Activated naive CD4-positive, alpha-beta T cell treated with anti-CD3 and anti-CD28 coated beads, Interleukin-2, amount 50 U/mL, for 72 hours (primary cell): ENCODE data around the gene RNH1. TPM values are rescaled to one million over a fixed set of nuclear protein-coding genes. Genes with fewer than 3 reads are reported as not detected.

Experiments used
- ATAC-seq, 2 donors: fragments of 150-1000 bp; cut with Tn5 transposase; 2 replicates each; pipeline ENCODE4 v1.10.0; 2021; ENCODE audit warnings: mild to moderate bottlenecking in 2 of 2, moderate library complexity in 2 of 2
- DNase-seq, 2 donors: peaks; one replicate each; pipeline ENCODE4 v3.0.0; 2021 to 2022; ENCODE audit warnings: low spot score in 2 of 2
- H3K27ac Mint-ChIP-seq, 2 donors: one replicate each; pipeline ENCODE4 v1.8.0; 2022; ENCODE audit warnings: mild to moderate bottlenecking in 2 of 2, mixed read lengths in 2 of 2
- H3K36me3 Mint-ChIP-seq, 2 donors: one replicate each; pipeline ENCODE4 v1.8.0; 2022; ENCODE audit warnings: mixed read lengths in 2 of 2
- H3K9me3 Mint-ChIP-seq, 2 donors: one replicate each; pipeline ENCODE4 v1.8.0; 2022; ENCODE audit warnings: mixed read lengths in 2 of 2
- total RNA-seq, 2 donors: library from RNA; stranded (reverse); gene quantifications; one replicate each; pipeline ENCODE4 v1.2.3, GENCODE V29; 2022

The RNH1 gene
- total RNA-seq, 2 donors from 2014 or later = 90.9 to 98.0 TPM

- DNase-seq = peak; percentile 93 to 99
- Mint-ChIP-seq H3K27ac (peak overlapping the region; percentile 90 to 96), H3K36me3 (peaks cover 6 to 8% of the 10 kb centered on the region in 2 donors), H3K9me3 (no peaks in the 10 kb centered on the region)
- peak; percentile 75 to 81 for ATAC-seq
Measured at GRCh38 chr11:447923-448731, 58.9 kb downstream of the RNH1 start.

- peak in 1 of 2 donors; percentile 48 for DNase-seq
- H3K9me3 Mint-ChIP-seq = no peaks in the 10 kb centered on the region
- H3K36me3 Mint-ChIP-seq = peaks cover 6 to 8% of the 10 kb centered on the region in 2 donors
- no peak for ATAC-seq
- H3K27ac Mint-ChIP-seq = no peak overlapping the region
Measured at GRCh38 chr11:446891-447290, 60.2 kb downstream of the RNH1 start.

GRCh38 chr11:445765-446588, 61.1 kb downstream of the RNH1 start:
- Mint-ChIP-seq H3K27ac (no peak overlapping the region), H3K36me3 (peaks cover 3 to 4% of the 10 kb centered on the region in 2 donors), H3K9me3 (no peaks in the 10 kb centered on the region)
- no peak for ATAC-seq
- DNase-seq = peak in 1 of 2 donors; percentile 56

Other genes with a start within 250 kb of the RNH1 start
- gene NLRP6, start 228.8 kb downstream of the RNH1 start, total RNA-seq = 1 to 10 TPM in 1 of 2 donors, under 1 TPM in 1; 0.88 to 2.5 TPM
- 100 to 1,000 TPM in 1 of 2 donors, 10 to 100 TPM in 1; 97.8 to 695 TPM for gene PGGHG, start 218.1 kb downstream of the RNH1 start, total RNA-seq
- gene IFITM5, start 207.7 kb downstream of the RNH1 start, total RNA-seq = not detected
- gene IFITM2, start 199.4 kb downstream of the RNH1 start, total RNA-seq = 100 to 1,000 TPM; 385 to 785 TPM
- gene IFITM1, start 193.2 kb downstream of the RNH1 start, total RNA-seq = 100 to 1,000 TPM in 1 of 2 donors, 10 to 100 TPM in 1; 91.3 to 436 TPM
- gene IFITM3, start 186.4 kb downstream of the RNH1 start, total RNA-seq = 100 to 1,000 TPM in 1 of 2 donors, 10 to 100 TPM in 1; 51.8 to 139 TPM
- gene B4GALNT4, start 137.7 kb downstream of the RNH1 start, total RNA-seq = 10 to 100 TPM in 1 of 2 donors, 1 to 10 TPM in 1; 6.6 to 13.6 TPM
- gene PKP3, start 113.0 kb downstream of the RNH1 start, total RNA-seq = under 1 TPM in 1 of 2 donors, not detected in 1; 0.12 TPM
- 10 to 100 TPM; 63.8 to 80.8 TPM for gene SIGIRR, start 92.2 kb downstream of the RNH1 start, total RNA-seq
- gene ANO9, start 65.2 kb downstream of the RNH1 start, total RNA-seq = 10 to 100 TPM; 61.2 to 69.3 TPM
- gene PTDSS2, start 57.0 kb downstream of the RNH1 start, total RNA-seq = 10 to 100 TPM; 23.6 to 23.8 TPM
- gene HRAS, start 28.3 kb upstream of the RNH1 start, total RNA-seq = 10 to 100 TPM; 29.9 to 38.6 TPM
- gene LRRC56, start 30.3 kb upstream of the RNH1 start, total RNA-seq = 1 to 10 TPM; 1.7 to 2.8 TPM
- gene LMNTD2, start 53.5 kb upstream of the RNH1 start, total RNA-seq = 1 to 10 TPM; 5.1 to 5.8 TPM
- gene RASSF7, start 53.7 kb upstream of the RNH1 start, total RNA-seq = 10 to 100 TPM; 13.3 to 17.5 TPM
- gene PHRF1, start 69.2 kb upstream of the RNH1 start, total RNA-seq = 10 to 100 TPM; 37.3 to 47.1 TPM
- 100 to 1,000 TPM in 1 of 2 donors, 10 to 100 TPM in 1; 25.3 to 104 TPM for gene IRF7, start 108.7 kb upstream of the RNH1 start, total RNA-seq
- gene CDHR5, start 117.7 kb upstream of the RNH1 start, total RNA-seq = not detected
- not detected for gene SCT, start 119.9 kb upstream of the RNH1 start, total RNA-seq
- gene DRD4, start 130.0 kb upstream of the RNH1 start, total RNA-seq = 1 to 10 TPM in 1 of 2 donors, under 1 TPM in 1; 0.60 to 5.6 TPM
- 10 to 100 TPM; 50.9 to 63.5 TPM for gene DEAF1, start 188.0 kb upstream of the RNH1 start, total RNA-seq
- 10 to 100 TPM in 1 of 2 donors, 1 to 10 TPM in 1; 5.2 to 11.3 TPM for gene TMEM80, start 188.6 kb upstream of the RNH1 start, total RNA-seq
- 10 to 100 TPM in 1 of 2 donors, 1 to 10 TPM in 1; 2.4 to 34.1 TPM for gene EPS8L2, start 199.0 kb upstream of the RNH1 start, total RNA-seq
- gene TALDO1, start 240.2 kb upstream of the RNH1 start, total RNA-seq = 100 to 1,000 TPM; 226 to 328 TPM